Sigmoid colon (tissue), 4 donors: ENCODE measurements around the gene TRIM63.

Experiments
- EP300 ChIP-seq, 4 donors: sonication (generic); formaldehyde crosslinking; IDR thresholded peaks; one replicate each; pipeline ENCODE4 v1.6.1; 2017; ENCODE audit warnings: antibody characterized with exemption in 4 of 4
- POLR2A ChIP-seq, 2 donors: fragments of 450-650 bp; IDR thresholded peaks; one replicate each; pipeline ENCODE4 v1.6.1; 2016; ENCODE audit warnings: antibody characterized with exemption in 2 of 2, mild to moderate bottlenecking in 2 of 2, moderate library complexity in 2 of 2

DNA sequence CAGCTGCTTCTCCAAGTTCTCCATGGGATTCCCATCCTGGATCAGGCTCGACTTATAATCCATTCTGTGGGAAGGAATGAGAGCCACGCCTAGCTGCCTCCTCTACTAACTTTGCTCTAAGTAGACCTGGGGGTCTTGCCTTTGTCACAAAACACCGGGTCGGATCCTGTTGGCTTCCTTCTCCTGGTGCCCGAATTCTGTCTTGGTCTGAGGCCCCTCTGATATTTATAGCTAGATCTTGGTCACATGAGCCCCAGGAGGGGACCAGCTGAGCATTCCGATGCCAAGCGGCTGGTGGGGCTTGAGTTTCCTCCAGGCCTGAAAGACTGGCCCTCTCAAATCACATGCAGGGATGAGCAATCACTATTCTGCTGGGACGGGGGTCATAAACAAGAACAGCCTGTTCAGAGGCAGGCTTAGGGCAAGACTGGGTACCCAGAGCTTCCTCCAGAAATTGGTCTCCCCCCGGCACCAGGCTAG is at the start of gene TRIM63:
- TF ChIP-seq POLR2A (IDR thresholded peaks at IDR 0.05) (no peak), EP300 (IDR thresholded peaks at IDR 0.05) (no peak)
